GM12878 (cell line): ENCODE measurements around the gene NTPCR.
A peak's percentile ranks its signal among the peaks of the same experiment; 100 is the strongest.

ENCODE experiments used
- ATF2 ChIP-seq: IDR thresholded peaks from 2 replicates; pipeline ENCODE4 v1.6.1; 2012; ENCODE audit warnings: low read length, inconsistent platforms
- CTCF ChIP-seq, 3 experiments: IDR thresholded peaks in 2 of 3; conservative IDR thresholded peaks in 1 of 3; 2 replicates each; pipeline ENCODE4 v1.5.1; 2011; ENCODE audit warnings: low read depth in 3 of 3, low read length in 3 of 3, mild to moderate bottlenecking in 3 of 3, control low read depth in 2 of 3, moderate library complexity in 2 of 3, inconsistent platforms in 1 of 3, mixed read lengths in 1 of 3; ENCODE audit not compliant: control insufficient read depth in 2 of 3, insufficient read depth in 1 of 3; ENCODE audit errors: extremely low read depth in 1 of 3
- EGR1 ChIP-seq, 2 experiments: IDR thresholded peaks; 1 replicate in 1 of 2; 2 replicates in 1 of 2; pipeline ENCODE4 v1.6.1; 2011 to 2012; ENCODE audit warnings: low read depth in 2 of 2, low read length in 2 of 2, borderline replicate concordance in 1 of 2, mild to moderate bottlenecking in 1 of 2, moderate library complexity in 1 of 2
- FOS ChIP-seq: IDR thresholded peaks from 3 replicates; pipeline ENCODE4 v1.6.1; 2011; ENCODE audit warnings: borderline replicate concordance; ENCODE audit not compliant: insufficient read length; ENCODE audit errors: extremely low read depth
- FOXK2 ChIP-seq: fragments of 450-650 bp; IDR thresholded peaks from 2 replicates; pipeline ENCODE4 v1.6.1; 2017; ENCODE audit warnings: mild to moderate bottlenecking, moderate library complexity
- MAX ChIP-seq: IDR thresholded peaks from 2 replicates; pipeline ENCODE4 v1.6.1; 2012; ENCODE audit warnings: low read depth, low read length, improper control_type of control experiment
- POLR2AphosphoS5 ChIP-seq: IDR thresholded peaks from 2 replicates; pipeline ENCODE4 v1.6.1; 2011; ENCODE audit warnings: mild to moderate bottlenecking, low read length, inconsistent platforms
- RFX5 ChIP-seq: IDR thresholded peaks from 2 replicates; pipeline ENCODE4 v1.6.1; 2011; ENCODE audit warnings: low read depth, low read length, improper control_type of control experiment
- SMAD1 ChIP-seq: fragments of 450-650 bp; IDR thresholded peaks from 2 replicates; pipeline ENCODE4 v1.6.1; 2018; ENCODE audit warnings: mild to moderate bottlenecking, low read depth; ENCODE audit not compliant: partially characterized antibody
- SPI1 ChIP-seq: IDR thresholded peaks from 2 replicates; pipeline ENCODE4 v1.6.1; 2011; ENCODE audit warnings: low read depth, mild to moderate bottlenecking, low read length, moderate library complexity, borderline replicate concordance; ENCODE audit not compliant: insufficient read depth
- TARDBP ChIP-seq: IDR thresholded peaks from 2 replicates; pipeline ENCODE4 v1.6.1; 2016; ENCODE audit warnings: borderline replicate concordance
- ZNF274 ChIP-seq: IDR thresholded peaks from one replicate; pipeline ENCODE4 v1.8.0; 2011; ENCODE audit not compliant: insufficient read length, insufficient read depth

GRCh38 chr1:233019083-233019482, 68.7 kb downstream of the NTPCR start:
- TF ChIP-seq TARDBP (no peak), SPI1 (peak; percentile 39; the same call in 1 of the 2 replicates), MAX (no peak), EGR1 (IDR thresholded peaks at IDR 0.05; ENCODE audit: borderline replicate concordance in 1 of 2, low read depth in 2 of 2, low read length in 2 of 2) (no peak), CTCF (IDR thresholded peaks at IDR 0.05 in 2 of 3, conservative IDR thresholded peaks at IDR 0.05 in 1 of 3; ENCODE audit: control insufficient read depth in 2 of 3, extremely low read depth in 1 of 3, insufficient read depth in 1 of 3, low read depth in 3 of 3, low read length in 3 of 3) (no peak), ZNF274 (no peak), SMAD1 (no peak), FOXK2 (no peak), FOS (no peak), ATF2 (no peak), RFX5 (no peak), POLR2AphosphoS5 (no peak)
